Gastrocnemius medialis (tissue), 4 donors: Measurements from ENCODE around the gene RARG. TPM values are rescaled to one million over a fixed set of nuclear protein-coding genes. Genes with fewer than 3 reads are reported as not detected.
A peak's percentile ranks its signal among the peaks of the same experiment; 100 is the strongest.

Experiments
- ATAC-seq, 2 donors: fragments of 150-250 bp; one replicate each; pipeline ENCODE4 v1.9.1; 2016
- DNase-seq, 2 donors: peaks; one replicate each; pipeline ENCODE4 v3.0.0-alpha.2; 2019
- H3K27ac ChIP-seq, 4 donors: fragments of 200-600 bp; sonication (generic); 1 replicate in 1 of 4; 2 replicates in 3 of 4; pipeline ENCODE4 v1.5.1; 2016 to 2018; ENCODE audit warnings: mild to moderate bottlenecking in 2 of 4, moderate library complexity in 1 of 4
- H3K27me3 ChIP-seq, 3 donors: fragments of 200-600 bp; sonication (generic) in 2 of 3; 1 replicate in 1 of 3; 2 replicates in 2 of 3; pipeline versions ENCODE4 v1.5.1 to v1.6.0; 2016 to 2019; ENCODE audit warnings: mild to moderate bottlenecking in 1 of 3, moderate library complexity in 1 of 3
- H3K36me3 ChIP-seq, 2 donors: fragments of 200-600 bp; sonication (generic) in 1 of 2; one replicate each; pipeline ENCODE4 v1.5.1; 2017 to 2018
- H3K4me1 ChIP-seq, 2 donors: fragments of 200-600 bp; sonication (generic) in 1 of 2; one replicate each; pipeline ENCODE4 v1.5.1; 2016 to 2017; ENCODE audit warnings: mild to moderate bottlenecking in 2 of 2
- H3K4me3 ChIP-seq, 4 donors: fragments of 200-600 bp; sonication (generic) in 3 of 4; 1 replicate in 1 of 4; 2 replicates in 3 of 4; pipeline ENCODE4 v1.5.1; 2016 to 2019; ENCODE audit warnings: mild to moderate bottlenecking in 2 of 4
- H3K9me3 ChIP-seq, 3 donors: fragments of 200-600 bp; sonication (generic) in 2 of 3; 1 replicate in 1 of 3; 2 replicates in 2 of 3; pipeline ENCODE4 v1.5.1; 2016 to 2019
- POLR2A ChIP-seq, 2 donors: fragments of 450-650 bp; IDR thresholded peaks; one replicate each; pipeline ENCODE4 v1.6.1; 2017; ENCODE audit warnings: antibody characterized with exemption in 2 of 2, mild to moderate bottlenecking in 2 of 2, moderate library complexity in 2 of 2
- in situ Hi-C, 4 donors: fragments of 200-750 bp; cut with MboI; loops; one replicate each; pipeline versions ENCODE4 v1.15.0 to v1.8.0; 2017; ENCODE audit warnings: low sequenced_read_pairs in 4 of 4
- intact Hi-C: fragments of 100-400 bp; cut with DNase I; formaldehyde crosslinking; loops from one replicate; pipeline ENCODE4 v1.15.1; 2023; ENCODE audit warnings: low total_unique reads
- total RNA-seq, 4 donors: library from RNA; depleted of rRNA; stranded (reverse); fragments of >200 nt; gene quantifications; one replicate each; pipeline versions ENCODE4 v1.1.0 to v1.2.3, GENCODE V29; 2016
- TF ChIP-seq, protein P1 (sequence below), 5 experiments: fragments of 450-650 bp in 3 of 5; fragments of 200-600 bp in 2 of 5; sonication (generic) in 2 of 5; IDR thresholded peaks in 4 of 5; conservative IDR thresholded peaks in 1 of 5; 1 replicate in 4 of 5; 2 replicates in 1 of 5; pipeline ENCODE4 v1.5.1; 2016 to 2019; ENCODE audit warnings: antibody characterized with exemption in 5 of 5, mild to moderate bottlenecking in 3 of 5, moderate library complexity in 3 of 5

Gene RARG
- total RNA-seq, 4 donors from 2014 or later, result 4.2 to 5.8 (median 4.9) TPM

DNA sequence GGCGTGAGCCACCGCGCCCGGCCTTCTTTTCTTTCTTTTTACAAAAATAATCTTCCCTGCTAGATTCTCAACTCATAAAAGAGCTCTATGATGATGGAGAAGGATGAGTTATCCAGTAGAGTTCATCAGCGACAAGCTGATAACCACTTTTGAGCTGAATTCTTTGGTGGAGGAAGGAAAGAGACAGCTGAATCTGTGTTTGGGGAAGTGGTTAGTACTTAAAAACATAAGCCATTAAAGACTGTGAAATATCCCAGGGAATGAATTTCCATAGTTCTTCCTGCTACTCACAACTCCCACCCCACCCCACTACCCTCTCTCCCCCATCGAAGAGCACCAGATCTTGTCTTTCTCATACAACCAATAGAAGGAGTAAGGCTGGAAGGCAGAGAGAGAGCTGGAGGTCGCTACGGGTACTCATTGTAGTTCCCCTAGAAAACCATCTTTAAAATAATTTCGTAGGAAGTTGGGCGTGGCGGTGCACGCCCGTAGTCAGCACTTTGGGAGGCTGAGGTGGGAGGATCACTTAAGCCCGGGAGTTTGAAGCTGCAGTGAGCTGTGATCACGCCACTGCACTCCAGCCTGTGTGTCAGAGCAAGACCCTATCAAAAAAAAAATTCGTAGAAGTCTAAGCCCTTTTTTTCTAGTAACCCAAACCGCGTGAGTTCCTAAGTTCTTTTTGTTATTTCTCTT, 35.4 kb upstream of the RARG start:
- Histone ChIP-seq H3K4me3 (peak overlapping the region; percentile 64 to 77 (median 72)), H3K9me3 (no peaks in the 10 kb centered on the region), H3K27me3 (no peaks in the 10 kb centered on the region), H3K4me1 (peaks cover 6 to 7% of the 10 kb centered on the region in 2 donors), H3K27ac (peak overlapping the region in 3 of 4 donors; percentile 61 to 68 (median 64)), H3K36me3 (no peaks in the 10 kb centered on the region)
- in situ Hi-C loops, result no loop called here
- ATAC-seq (peak; percentile 47 to 57), DNase-seq (no peak)
- intact Hi-C loops, result no loop called here
- TF ChIP-seq, protein P1, sequence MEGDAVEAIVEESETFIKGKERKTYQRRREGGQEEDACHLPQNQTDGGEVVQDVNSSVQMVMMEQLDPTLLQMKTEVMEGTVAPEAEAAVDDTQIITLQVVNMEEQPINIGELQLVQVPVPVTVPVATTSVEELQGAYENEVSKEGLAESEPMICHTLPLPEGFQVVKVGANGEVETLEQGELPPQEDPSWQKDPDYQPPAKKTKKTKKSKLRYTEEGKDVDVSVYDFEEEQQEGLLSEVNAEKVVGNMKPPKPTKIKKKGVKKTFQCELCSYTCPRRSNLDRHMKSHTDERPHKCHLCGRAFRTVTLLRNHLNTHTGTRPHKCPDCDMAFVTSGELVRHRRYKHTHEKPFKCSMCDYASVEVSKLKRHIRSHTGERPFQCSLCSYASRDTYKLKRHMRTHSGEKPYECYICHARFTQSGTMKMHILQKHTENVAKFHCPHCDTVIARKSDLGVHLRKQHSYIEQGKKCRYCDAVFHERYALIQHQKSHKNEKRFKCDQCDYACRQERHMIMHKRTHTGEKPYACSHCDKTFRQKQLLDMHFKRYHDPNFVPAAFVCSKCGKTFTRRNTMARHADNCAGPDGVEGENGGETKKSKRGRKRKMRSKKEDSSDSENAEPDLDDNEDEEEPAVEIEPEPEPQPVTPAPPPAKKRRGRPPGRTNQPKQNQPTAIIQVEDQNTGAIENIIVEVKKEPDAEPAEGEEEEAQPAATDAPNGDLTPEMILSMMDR (IDR thresholded peaks at IDR 0.05 in 4 of 5, conservative IDR thresholded peaks at IDR 0.05 in 1 of 5), result no peak
- TF ChIP-seq POLR2A (IDR thresholded peaks at IDR 0.05), result no peak

DNA sequence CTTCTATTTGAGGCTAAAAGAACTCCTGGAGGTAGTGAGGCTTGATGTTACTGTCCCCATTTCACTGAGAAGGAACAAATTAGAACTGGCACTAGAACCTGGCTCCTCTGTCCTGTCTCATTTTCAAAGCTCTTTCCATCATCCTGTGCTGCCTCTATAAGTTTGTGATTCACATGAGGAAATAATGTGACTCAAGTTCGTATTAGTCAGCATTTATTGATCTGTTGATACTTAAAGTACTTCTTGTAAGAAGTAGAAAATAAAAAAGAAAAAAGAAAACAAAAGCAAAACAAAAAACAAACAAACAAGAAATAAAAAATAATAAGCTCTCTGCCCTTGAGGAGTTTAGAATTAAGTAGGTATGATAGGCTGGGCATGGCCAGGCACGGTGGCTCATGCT, 33.8 kb upstream of the RARG start:
- H3K4me3 ChIP-seq, result no peak overlapping the region
- H3K27me3 ChIP-seq, result no peaks in the 10 kb centered on the region
- no peak for TF ChIP-seq POLR2A (IDR thresholded peaks at IDR 0.05)
- TF ChIP-seq, protein P1 (IDR thresholded peaks at IDR 0.05 in 4 of 5, conservative IDR thresholded peaks at IDR 0.05 in 1 of 5), result no peak
- H3K9me3 ChIP-seq, result no peaks in the 10 kb centered on the region
- DNase-seq, result no peak
- ATAC-seq, result no peak
- in situ Hi-C loops, result no loop called here
- intact Hi-C loops, result no loop called here
- H3K4me1 ChIP-seq, result peaks cover 6 to 7% of the 10 kb centered on the region in 2 donors
- no peak overlapping the region for H3K27ac ChIP-seq
- no peaks in the 10 kb centered on the region for H3K36me3 ChIP-seq

DNA sequence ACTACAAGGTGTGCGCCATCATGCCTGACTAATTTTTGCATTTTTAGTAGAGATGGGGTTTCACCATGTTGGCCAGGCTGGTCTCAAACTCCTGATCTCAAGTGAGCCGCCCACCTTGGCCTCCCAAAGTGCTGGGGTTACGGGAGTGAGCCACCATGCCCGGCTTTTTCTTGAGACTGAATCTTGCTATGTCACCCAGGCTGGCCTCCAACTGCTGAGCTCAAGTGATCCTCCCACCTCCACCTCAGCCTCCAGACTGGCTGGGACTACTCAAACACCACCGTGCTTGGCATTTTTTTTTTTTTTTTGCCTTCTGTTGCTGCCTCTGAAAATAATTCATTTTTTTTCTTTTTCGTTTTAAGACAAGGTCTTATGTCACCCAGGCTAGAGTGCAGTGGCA, 27.9 kb upstream of the RARG start:
- DNase-seq (no peak), ATAC-seq (no peak)
- in situ Hi-C loops, result no loop called here
- H3K9me3 ChIP-seq, result no peaks in the 10 kb centered on the region
- H3K4me3 ChIP-seq, result no peak overlapping the region
- H3K36me3 ChIP-seq, result no peaks in the 10 kb centered on the region
- intact Hi-C loops, result no loop called here
- no peak overlapping the region for H3K27ac ChIP-seq
- H3K4me1 ChIP-seq, result no peaks in the 10 kb centered on the region
- TF ChIP-seq POLR2A (IDR thresholded peaks at IDR 0.05), result no peak
- TF ChIP-seq, protein P1 (IDR thresholded peaks at IDR 0.05 in 4 of 5, conservative IDR thresholded peaks at IDR 0.05 in 1 of 5), result no peak
- no peaks in the 10 kb centered on the region for H3K27me3 ChIP-seq

DNA sequence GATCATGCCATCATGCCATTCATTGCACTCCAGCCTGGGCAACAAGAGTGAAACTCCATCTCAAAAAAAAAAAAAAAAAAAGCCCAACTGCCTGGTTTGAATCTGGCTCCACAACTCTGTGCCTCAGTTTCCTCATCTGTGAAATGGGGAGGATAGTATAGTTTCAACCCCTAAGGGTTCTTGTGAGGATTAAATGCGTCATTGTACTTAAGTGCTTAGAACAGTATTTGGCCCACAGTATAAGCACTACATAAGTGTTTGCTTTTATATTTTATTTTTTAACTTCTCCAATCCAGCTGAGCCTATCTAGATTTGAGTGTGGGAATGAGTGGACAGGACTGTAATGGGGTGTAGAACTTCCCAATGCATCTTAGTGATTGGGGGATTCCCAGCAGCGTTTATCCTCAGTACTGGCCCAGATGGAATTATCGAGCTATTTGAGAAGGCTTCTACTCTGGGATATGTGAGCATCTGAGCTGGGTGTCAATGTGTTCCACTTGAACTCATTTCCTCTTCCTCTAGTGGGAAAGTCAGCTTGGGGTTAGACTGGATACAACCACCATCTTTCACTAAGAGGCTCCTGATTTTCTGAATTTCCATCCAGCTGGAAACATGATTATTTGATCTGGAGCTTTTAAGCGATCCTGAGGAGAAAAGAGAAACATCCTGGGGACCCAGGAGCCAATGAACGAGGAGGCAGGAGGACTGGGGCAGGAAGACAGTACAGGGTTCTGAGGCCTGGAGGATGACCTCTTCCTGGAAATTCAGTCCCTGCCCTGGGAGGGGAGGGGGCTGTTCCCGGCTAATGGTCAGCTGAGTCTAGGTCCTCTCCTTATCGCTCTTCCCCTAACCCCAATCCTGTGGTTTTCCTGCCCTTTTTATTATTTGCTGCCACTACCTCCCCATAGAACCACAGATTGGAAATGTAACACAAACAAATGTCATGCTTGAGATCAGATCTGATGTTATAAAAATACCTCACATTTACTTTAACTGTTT, 26.8 kb upstream of the RARG start:
- DNase-seq (no peak), ATAC-seq (no peak)
- H3K36me3 ChIP-seq, result peaks cover 0 to 5% of the 10 kb centered on the region in 2 donors
- no peaks in the 10 kb centered on the region for H3K9me3 ChIP-seq
- TF ChIP-seq POLR2A (IDR thresholded peaks at IDR 0.05), result no peak
- TF ChIP-seq, protein P1 (IDR thresholded peaks at IDR 0.05 in 4 of 5, conservative IDR thresholded peaks at IDR 0.05 in 1 of 5), result no peak
- H3K27me3 ChIP-seq, result no peaks in the 10 kb centered on the region
- no peaks in the 10 kb centered on the region for H3K4me1 ChIP-seq
- H3K4me3 ChIP-seq, result no peak overlapping the region
- intact Hi-C loops (no loop called here), in situ Hi-C loops (no loop called here)
- no peak overlapping the region for H3K27ac ChIP-seq
